H54 (cell line): ENCODE results near the gene BTBD6.

Experiments
- DNase-seq: peaks from one replicate; pipeline ENCODE4 v3.0.0; 2011; ENCODE audit warnings: low spot score, mixed read lengths; ENCODE audit not compliant: insufficient read length
- FAIRE-seq: peaks from 3 replicates; lab custom pipeline; 2011; peaks lifted over from hg19 to GRCh38; lab: Jason Lieb, UNC
- POLR2A ChIP-seq: IDR thresholded peaks from 2 replicates; pipeline ENCODE4 v1.6.1; 2011; ENCODE audit warnings: low read depth, mild to moderate bottlenecking, low read length

BTBD6 gene

GRCh38 chr14:105218611-105219010 lies 29.7 kb upstream of the BTBD6 start:
- DNase-seq (no peak), FAIRE-seq (no peak)
- no peak for TF ChIP-seq POLR2A

- no peak for TF ChIP-seq POLR2A
- FAIRE-seq (no peak), DNase-seq (no peak)
Measured at GRCh38 chr14:105219043-105219612, 29.2 kb upstream of the BTBD6 start.

GRCh38 chr14:105219753-105220152 lies 28.6 kb upstream of the BTBD6 start:
- DNase-seq (no peak), FAIRE-seq (no peak)
- no peak for TF ChIP-seq POLR2A

GRCh38 chr14:105220699-105221597 lies 27.4 kb upstream of the BTBD6 start:
- FAIRE-seq (no peak), DNase-seq (no peak)
- TF ChIP-seq POLR2A = no peak

GRCh38 chr14:105221598-105222178 lies 26.6 kb upstream of the BTBD6 start:
- DNase-seq (no peak), FAIRE-seq (no peak)
- no peak for TF ChIP-seq POLR2A

GRCh38 chr14:105223260-105223659 lies 25.1 kb upstream of the BTBD6 start:
- no peak for TF ChIP-seq POLR2A
- FAIRE-seq (no peak), DNase-seq (no peak)

GRCh38 chr14:105223770-105224544 lies 24.4 kb upstream of the BTBD6 start:
- no peak for DNase-seq
- TF ChIP-seq POLR2A = no peak
- no peak for FAIRE-seq

- FAIRE-seq = no peak
- no peak for DNase-seq
- no peak for TF ChIP-seq POLR2A
Measured at GRCh38 chr14:105224845-105225570, 23.3 kb upstream of the BTBD6 start.

- DNase-seq = no peak
- TF ChIP-seq POLR2A = no peak
- FAIRE-seq = no peak
Measured at GRCh38 chr14:105226198-105226597, 22.1 kb upstream of the BTBD6 start.

GRCh38 chr14:105227346-105227745 lies 21.0 kb upstream of the BTBD6 start:
- DNase-seq = no peak
- TF ChIP-seq POLR2A = no peak
- FAIRE-seq = no peak

- FAIRE-seq (no peak), DNase-seq (no peak)
- no peak for TF ChIP-seq POLR2A
Measured at GRCh38 chr14:105228562-105228961, 19.8 kb upstream of the BTBD6 start.

- FAIRE-seq (no peak), DNase-seq (no peak)
- TF ChIP-seq POLR2A = no peak
Measured at GRCh38 chr14:105229099-105229655, 19.2 kb upstream of the BTBD6 start.
